ENCODE measurements around the gene TMLHE.
"Not testable (repeated sequence)": the region's sequence is repeated elsewhere in the genome, so short reads cannot be mapped to it uniquely, and the experiment has no call there.

The TMLHE gene

DNA sequence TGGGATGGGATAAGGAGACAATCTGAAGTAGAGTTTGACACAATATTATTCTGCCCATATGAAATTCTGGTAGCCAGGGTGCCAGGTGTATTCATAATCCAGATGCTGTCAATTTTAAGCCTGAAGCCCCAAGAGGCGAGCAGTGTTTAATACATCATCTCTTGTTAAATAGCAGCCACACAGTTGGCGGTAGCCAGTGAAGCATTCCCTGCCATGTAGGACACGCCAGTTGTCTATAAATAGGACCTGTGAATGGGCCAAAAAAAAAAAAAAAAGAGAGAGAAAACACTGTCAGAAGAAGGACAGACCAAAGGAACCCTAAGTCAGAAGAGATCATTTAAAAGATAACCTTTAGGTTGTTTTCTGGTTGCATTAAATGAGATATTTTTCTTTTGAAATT, 121.3 kb downstream of the TMLHE start:
- DNase-seq = not testable (repeated sequence)

DNA sequence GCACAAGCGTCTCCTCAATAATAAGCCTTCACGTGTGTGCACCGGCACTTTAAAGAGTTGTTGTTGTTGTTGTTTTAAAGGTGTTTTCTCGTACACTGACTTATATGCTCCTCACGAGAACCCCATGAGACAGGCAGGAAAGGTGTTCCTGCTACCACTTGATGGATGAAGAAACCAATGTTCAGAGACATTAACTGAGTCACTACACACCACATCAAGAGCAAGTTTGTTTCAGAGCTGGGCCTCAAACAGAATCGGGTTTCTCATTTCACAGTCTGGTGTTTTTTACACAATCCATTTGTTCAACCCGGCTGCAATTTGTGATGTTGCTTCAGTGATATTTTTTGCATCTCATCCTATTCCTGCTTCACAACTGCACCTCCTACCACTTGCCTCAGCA, 135.6 kb downstream of the TMLHE start:
- DNase-seq = not testable (repeated sequence)

DNA sequence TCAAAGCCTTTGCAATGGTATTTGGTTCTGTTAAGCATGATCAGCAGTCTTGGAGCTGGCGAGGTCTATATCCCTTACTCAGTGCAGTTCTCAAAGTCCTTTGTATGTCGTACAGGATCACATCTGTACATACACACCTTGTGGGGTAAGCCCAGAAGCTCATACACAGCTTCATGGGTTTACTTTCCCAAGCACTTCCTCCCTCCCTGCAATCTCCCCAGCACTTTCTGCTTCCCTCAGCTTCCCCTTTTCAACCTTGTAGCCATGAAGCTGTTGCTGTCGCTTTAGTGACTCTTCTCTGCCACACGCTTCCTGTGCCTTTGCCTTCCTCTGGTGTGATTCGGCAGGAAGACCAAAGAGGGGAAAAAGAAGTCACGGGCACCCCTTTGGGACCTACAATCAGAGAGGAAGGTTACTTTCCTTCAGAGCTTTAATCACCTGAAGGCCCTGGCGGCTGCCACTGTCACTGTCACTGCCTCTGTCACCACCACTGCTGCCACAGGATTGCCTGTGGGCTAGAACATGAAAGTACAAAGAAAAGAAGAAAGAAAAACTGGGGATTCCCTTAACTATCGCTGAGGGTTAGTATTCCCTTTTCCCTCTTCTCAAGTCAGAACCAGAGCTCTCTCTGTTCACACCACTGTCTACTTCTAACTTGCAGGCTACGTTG, 146.3 kb downstream of the TMLHE start:
- DNase-seq = not testable (repeated sequence)

DNA sequence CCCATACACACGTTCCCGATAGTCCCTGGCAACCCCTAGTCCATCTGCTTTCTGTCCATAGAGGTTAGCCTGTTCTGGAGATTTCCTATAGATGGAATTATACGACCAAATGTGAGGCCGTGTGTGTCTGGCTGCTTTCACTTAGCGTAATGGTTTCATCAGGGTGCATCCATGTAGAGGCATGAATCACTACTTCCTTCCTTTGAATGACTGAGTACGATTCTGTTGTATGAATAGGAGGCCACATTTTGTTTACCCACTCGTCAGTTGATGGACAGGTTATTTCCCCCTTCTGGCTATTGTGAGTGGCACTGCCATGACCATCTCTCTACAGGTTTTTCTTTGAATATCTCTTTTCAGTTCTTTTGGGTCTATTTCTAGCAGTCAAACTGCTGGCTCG, 152.3 kb downstream of the TMLHE start:
- DNase-seq = not testable (repeated sequence)

DNA sequence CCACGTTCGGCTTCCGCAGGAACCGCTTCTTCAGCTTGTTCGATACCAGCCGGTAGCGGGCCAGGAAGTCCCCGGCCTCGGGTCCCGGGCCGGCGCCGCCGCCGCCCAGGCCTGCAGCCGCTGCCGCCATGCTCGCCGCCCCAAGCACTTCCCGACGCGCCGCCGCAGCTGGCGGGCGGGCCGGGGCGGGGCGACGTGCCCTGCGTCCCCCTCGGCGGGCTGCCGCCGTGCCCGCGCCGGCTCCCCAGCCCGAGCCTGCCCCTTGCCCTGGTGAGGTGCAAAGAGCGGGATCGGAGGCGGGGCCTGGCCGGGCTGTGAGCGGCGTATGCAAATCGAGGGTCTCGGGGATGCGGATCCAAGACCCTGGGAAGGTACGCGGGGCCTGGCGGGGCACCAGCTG, 154.3 kb downstream of the TMLHE start, which contains the start of gene F8A3:
Gene F8A3, minus strand, starts transcription at position 150 of the 400 bp plus-strand sequence. Its CDS starts 20 bp downstream, at position 130.
- DNase-seq = not testable (repeated sequence)

DNA sequence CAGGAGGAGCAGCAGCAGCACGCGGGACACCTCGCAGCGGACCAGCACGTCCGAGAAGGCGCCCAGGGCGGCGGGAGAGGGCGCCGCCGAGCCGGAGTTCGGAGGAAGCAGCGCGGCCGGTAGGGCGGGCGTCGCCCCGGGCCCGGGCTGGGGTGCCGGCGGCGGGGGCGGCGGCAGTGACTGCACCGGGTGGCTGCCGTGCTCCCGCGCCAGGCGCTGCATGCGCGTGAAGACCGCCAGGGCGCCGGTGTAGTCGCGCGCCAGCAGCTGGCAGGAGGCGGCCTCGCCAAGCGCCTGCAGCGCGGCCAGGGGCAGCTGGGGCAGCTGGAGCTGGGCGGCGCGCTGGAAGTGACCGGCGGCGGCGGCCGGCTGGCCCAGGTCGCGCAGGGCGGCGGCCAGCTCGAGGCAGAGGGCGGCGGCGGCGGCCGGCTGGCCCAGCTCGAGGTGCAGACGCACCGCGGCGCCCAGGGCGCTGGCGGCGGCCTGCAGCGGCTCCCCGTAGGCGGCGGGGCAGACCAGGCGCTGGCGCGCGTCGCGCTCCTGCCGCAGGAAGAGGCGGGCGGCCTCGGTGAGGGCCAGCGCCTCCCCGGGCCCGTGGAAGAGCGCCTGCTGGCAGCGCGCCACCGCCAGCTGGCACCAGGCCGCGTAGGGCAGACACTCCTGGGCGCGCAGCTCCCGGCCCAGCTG, 154.8 kb downstream of the TMLHE start:
- not testable (repeated sequence) for DNase-seq

DNA sequence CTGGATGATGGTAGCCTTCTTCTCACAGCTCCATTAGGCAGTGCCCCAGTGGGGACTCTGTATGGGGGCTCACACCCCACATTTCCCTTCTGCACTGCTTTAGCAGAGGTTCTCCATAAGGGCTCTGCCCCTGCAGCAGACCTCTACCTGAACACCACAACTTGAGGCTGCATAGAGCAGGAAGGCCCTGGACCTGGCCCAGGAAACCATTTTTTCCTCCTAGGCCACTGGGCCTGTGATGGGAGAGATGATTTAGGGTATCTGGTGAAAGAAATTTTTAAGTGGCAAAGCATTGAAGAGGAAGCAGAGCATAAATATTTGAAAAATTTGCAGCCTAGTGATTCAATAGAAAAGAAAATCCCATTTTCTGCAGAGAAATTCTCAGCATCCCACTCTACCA, 171.7 kb downstream of the TMLHE start:
- DNase-seq = no peak

Measured in activated CD8-positive, alpha-beta memory T cell treated with anti-CD3 and anti-CD28 coated beads, Interleukin-2, amount 50 U/mL, for 48 hours (primary cell).